IMR-90 (cell line): ENCODE data around the gene ADGRD1. TPM values are rescaled to one million over a fixed set of nuclear protein-coding genes. Genes with fewer than 3 reads are reported as not detected.

Source experiments
- ATAC-seq: fragments of 200-7000 bp; cut with Tn5 transposase; 2 replicates; pipeline ENCODE4 v1.9.1; 2020; ENCODE audit warnings: low read depth, mild to moderate bottlenecking, moderate library complexity
- BruUV-seq: library from RNA; stranded (reverse); fragments of 400-500 nt; replicated peaks from 2 replicates; lab custom pipeline; 2021; lab: Mats Ljungman, UMichigan
- CTCF ChIA-PET: fragments of 300-600 bp; formaldehyde crosslinking; extraction: SDS; loops from one replicate; lab custom pipeline; 2021; ENCODE audit warnings: antibody characterized with exemption; lab: Yijun Ruan, JAX
- POLR2A ChIA-PET: fragments of 300-600 bp; sonication (Branson Sonifier 250); formaldehyde crosslinking; loops from one replicate; lab custom pipeline; 2022; ENCODE audit warnings: antibody characterized with exemption; ENCODE audit not compliant: unreplicated experiment; lab: Charles Lee
- DNase-seq: peaks from one replicate; pipeline ENCODE4 v3.0.0; 2013
- H2AFZ ChIP-seq: replicated peaks from 2 replicates; pipeline ENCODE3; 2013; ENCODE audit warnings: low read length, mild to moderate bottlenecking; ENCODE audit not compliant: poor library complexity
- H2AK5ac ChIP-seq: 2 replicates; pipeline ENCODE4 v1.6.1; 2013; ENCODE audit warnings: low read depth, low read length, inconsistent platforms
- H2AK9ac ChIP-seq: replicated peaks from 2 replicates; pipeline ENCODE3; 2013; ENCODE audit warnings: mild to moderate bottlenecking, low read depth, low read length, moderate library complexity; ENCODE audit not compliant: poor library complexity
- H2BK120ac ChIP-seq: 2 replicates; pipeline ENCODE4 v1.6.1; 2013; ENCODE audit warnings: low read depth, low read length, inconsistent platforms
- H2BK15ac ChIP-seq: 3 replicates; pipeline ENCODE4 v1.6.1; 2013; ENCODE audit warnings: low read depth, low read length, inconsistent platforms
- H2BK20ac ChIP-seq: 2 replicates; pipeline ENCODE4 v1.6.1; 2013; ENCODE audit warnings: low read depth, mild to moderate bottlenecking, inconsistent platforms, low read length, moderate library complexity
- H2BK5ac ChIP-seq: 2 replicates; pipeline ENCODE4 v1.6.1; 2013; ENCODE audit warnings: mild to moderate bottlenecking, low read depth, low read length, inconsistent platforms; ENCODE audit not compliant: poor library complexity, severe bottlenecking
- H3K14ac ChIP-seq: replicated peaks from 2 replicates; pipeline ENCODE4 v1.6.1; 2013; ENCODE audit warnings: low read depth, low read length, inconsistent platforms
- H3K18ac ChIP-seq: 2 replicates; pipeline ENCODE4 v1.6.1; 2013; ENCODE audit warnings: low read depth, low read length, control low read depth
- H3K23ac ChIP-seq: 2 replicates; pipeline ENCODE4 v1.6.1; 2013; ENCODE audit warnings: low read depth, low read length, inconsistent platforms
- H3K27ac ChIP-seq: 2 replicates; pipeline ENCODE4 v1.5.1; 2013; ENCODE audit warnings: mild to moderate bottlenecking, control low read depth, low read length; ENCODE audit not compliant: insufficient read depth
- H3K27me3 ChIP-seq: 2 replicates; pipeline ENCODE4 v1.6.1; 2013; ENCODE audit warnings: low read length; ENCODE audit not compliant: control insufficient read depth, insufficient read depth
- H3K36me3 ChIP-seq: 2 replicates; pipeline ENCODE4 v1.6.1; 2013; ENCODE audit warnings: low read length, mixed read lengths; ENCODE audit not compliant: control insufficient read depth, insufficient read depth
- H3K4ac ChIP-seq: 2 replicates; pipeline ENCODE4 v1.6.1; 2013; ENCODE audit warnings: low read depth, low read length, inconsistent platforms
- H3K4me1 ChIP-seq: 2 replicates; pipeline ENCODE4 v1.6.1; 2013; ENCODE audit warnings: low read length, mixed read lengths; ENCODE audit not compliant: control insufficient read depth, insufficient read depth
- H3K4me2 ChIP-seq: 2 replicates; pipeline ENCODE4 v1.6.1; 2013; ENCODE audit warnings: low read depth, mild to moderate bottlenecking, control low read depth, low read length, moderate library complexity
- H3K4me3 ChIP-seq: 2 replicates; pipeline ENCODE4 v1.5.1; 2013; ENCODE audit warnings: low read depth, mild to moderate bottlenecking, control low read depth, low read length, moderate library complexity; ENCODE audit not compliant: insufficient read depth
- H3K56ac ChIP-seq: 2 replicates; pipeline ENCODE4 v1.6.1; 2013; ENCODE audit warnings: low read length, inconsistent platforms; ENCODE audit not compliant: insufficient read depth; ENCODE audit errors: extremely low read depth
- H3K79me1 ChIP-seq, 2 experiments: 2 replicates each; pipeline ENCODE4 v1.6.1; 2013; ENCODE audit warnings: low read length in 2 of 2, inconsistent platforms in 1 of 2, low read depth in 1 of 2
- H3K9ac ChIP-seq: 2 replicates; pipeline ENCODE4 v1.6.1; 2013; ENCODE audit warnings: low read depth, low read length, control low read depth
- H3K9me1 ChIP-seq: 2 replicates; pipeline ENCODE4 v1.6.1; 2013; ENCODE audit warnings: low read length, inconsistent platforms; ENCODE audit not compliant: insufficient read depth
- H3K9me3 ChIP-seq: 2 replicates; pipeline ENCODE4 v1.6.1; 2013; ENCODE audit warnings: low read length; ENCODE audit not compliant: control insufficient read depth, insufficient read depth
- H4K20me1 ChIP-seq: 2 replicates; pipeline ENCODE4 v1.6.1; 2013; ENCODE audit warnings: low read length, inconsistent platforms; ENCODE audit not compliant: insufficient read depth
- H4K5ac ChIP-seq: 2 replicates; pipeline ENCODE4 v1.6.1; 2013; ENCODE audit warnings: mild to moderate bottlenecking, low read depth, low read length, control low read depth
- H4K8ac ChIP-seq, 2 experiments: 2 replicates each; pipeline ENCODE4 v1.6.1; 2013; ENCODE audit warnings: low read depth in 2 of 2, low read length in 2 of 2, control low read depth in 1 of 2, inconsistent platforms in 1 of 2
- H4K91ac ChIP-seq: 2 replicates; pipeline ENCODE4 v1.6.1; 2013; ENCODE audit warnings: low read depth, low read length, inconsistent platforms; ENCODE audit not compliant: insufficient read depth
- CTCF ChIP-seq: conservative IDR thresholded peaks from 2 replicates; pipeline ENCODE4 v1.5.1; 2012; ENCODE audit warnings: mild to moderate bottlenecking, low read depth, low read length, improper control_type of control experiment
- FOS ChIP-seq: fragments of 150-350 bp; IDR thresholded peaks from 2 replicates; pipeline ENCODE4 v1.6.1; 2016; ENCODE audit warnings: low read depth, low read length
- MXI1 ChIP-seq: IDR thresholded peaks from 2 replicates; pipeline ENCODE4 v1.6.1; 2012; ENCODE audit warnings: low read depth, mild to moderate bottlenecking, low read length, moderate library complexity, borderline replicate concordance
- POLR2A ChIP-seq: IDR thresholded peaks from 2 replicates; pipeline ENCODE4 v1.6.1; 2012; ENCODE audit warnings: mild to moderate bottlenecking, low read depth, low read length
- RCOR1 ChIP-seq: IDR thresholded peaks from 2 replicates; pipeline ENCODE4 v1.6.1; 2012; ENCODE audit warnings: mild to moderate bottlenecking, low read length, improper control_type of control experiment; ENCODE audit not compliant: insufficient replicate concordance
- RFX5 ChIP-seq: IDR thresholded peaks from 2 replicates; pipeline ENCODE4 v1.8.0; 2012; ENCODE audit warnings: low read depth, mild to moderate bottlenecking, low read length, moderate library complexity
- SMC3 ChIP-seq: fragments of 150-350 bp; IDR thresholded peaks from 2 replicates; pipeline ENCODE4 v1.6.1; 2016; ENCODE audit warnings: low read depth, mild to moderate bottlenecking, antibody characterized with exemption, low read length, moderate library complexity
- USF2 ChIP-seq: fragments of 150-350 bp; IDR thresholded peaks from 2 replicates; pipeline ENCODE4 v1.6.1; 2017; ENCODE audit warnings: mild to moderate bottlenecking, antibody characterized with exemption, low read length, low read depth
- WGBS, 2 experiments: methylation state at CpG; one replicate each; pipeline versions ENCODE4 v1.1.5 to v1.1.7; 2013; ENCODE audit warnings: missing lambda C conversion rate in 2 of 2; ENCODE audit not compliant: insufficient read length in 1 of 2; ENCODE audit errors: extremely low coverage in 2 of 2; 5-methylcytosine and 5-hydroxymethylcytosine counted together
- dilution Hi-C: fragments of 300-500 bp; cut with HindIII; formaldehyde crosslinking; loops from one replicate; pipeline ENCODE4 v1.14.3; 2018; ENCODE audit warnings: low sequenced_read_pairs; ENCODE audit not compliant: unreplicated experiment
- in situ Hi-C: fragments of 300-500 bp; cut with MboI; formaldehyde crosslinking; loops from 3 replicates; pipeline ENCODE4 v1.14.3; 2019; ENCODE audit warnings: low sequenced_read_pairs, inconsistent platforms, mixed read lengths
- intact Hi-C: fragments of 100-400 bp; cut with micrococcal nuclease; formaldehyde crosslinking; loops from 2 replicates; pipeline ENCODE4 v1.10.0; 2022
- polyA plus RNA-seq, 3 experiments: library from polyadenylated mRNA; depleted of rRNA; stranded (reverse); fragments of >200 nt; gene quantifications; 2 replicates each; pipeline ENCODE4 v1.2.3, GENCODE V29; 2012; ENCODE audit warnings: low replicate concordance in 1 of 3
- total RNA-seq: library from RNA; depleted of rRNA; stranded (reverse); fragments of >200 nt; gene quantifications from 2 replicates; pipeline ENCODE4 v1.2.3, GENCODE V29; 2012

The ADGRD1 gene
- total and polyA plus RNA-seq, 2 of the 4 experiments (the other 2 are of a cell fraction): not detected

- intact Hi-C loops: no loop called here
- WGBS, 2 experiments: 20% methylated on average over 1 of the region's 11 CpGs; no CpG with 5 or more reads in 1 of the 2 experiments
Measured at GRCh38 chr12:130956009-130956408, 2.3 kb downstream of the ADGRD1 start.

More at GRCh38 chr12:130956009-130956408, 2.3 kb downstream of the ADGRD1 start:
- dilution Hi-C loops: no loop called here
- no peaks in the 10 kb centered on the region for H4K20me1 ChIP-seq
- no peak overlapping the region for H3K23ac ChIP-seq
- no peak overlapping the region for H2BK15ac ChIP-seq
- H2AK9ac ChIP-seq: no peak overlapping the region
- H4K5ac ChIP-seq: no peak overlapping the region
- H4K8ac ChIP-seq: no peak overlapping the region
- H3K9ac ChIP-seq: no peak overlapping the region
- H3K79me1 ChIP-seq: no peaks in the 10 kb centered on the region
- H3K27me3 ChIP-seq: no peaks in the 10 kb centered on the region
- DNase-seq (no peak), ATAC-seq (no peak)
- no peak overlapping the region for H2AFZ ChIP-seq
- no peaks in the 10 kb centered on the region for H3K36me3 ChIP-seq
- no peak overlapping the region for H2BK120ac ChIP-seq
- H3K56ac ChIP-seq: no peak overlapping the region
- in situ Hi-C loops: no loop called here
- no peak overlapping the region for H3K4me3 ChIP-seq
- no peaks in the 10 kb centered on the region for H3K9me1 ChIP-seq
- POLR2A ChIA-PET: no interaction called here
- H3K4ac ChIP-seq: no peak overlapping the region
- no peak overlapping the region for H3K27ac ChIP-seq
- no peak overlapping the region for H2BK20ac ChIP-seq
- no peak overlapping the region for H3K18ac ChIP-seq
- BruUV-seq: no TSS peak
- H4K91ac ChIP-seq: no peak overlapping the region
- H3K4me1 ChIP-seq: no peaks in the 10 kb centered on the region
- no peak overlapping the region for H3K4me2 ChIP-seq
- TF ChIP-seq RFX5: no peak
- no peak for TF ChIP-seq POLR2A
- TF ChIP-seq MXI1: no peak
- no peak for TF ChIP-seq FOS
- TF ChIP-seq CTCF: no peak
- TF ChIP-seq RCOR1: no peak
- no peak for TF ChIP-seq SMC3
- no peak for TF ChIP-seq USF2
- CTCF ChIA-PET: no interaction called here
- H2AK5ac ChIP-seq: no peak overlapping the region
- no peak overlapping the region for H3K14ac ChIP-seq
- peaks cover 19% of the 10 kb centered on the region for H3K9me3 ChIP-seq
- H2BK5ac ChIP-seq: no peak overlapping the region
